MCF 10A (cell line): Measurements from ENCODE around the gene CCPG1. TPM values are rescaled to one million over a fixed set of nuclear protein-coding genes. Genes with fewer than 3 reads are reported as not detected.
"Not testable (repeated sequence)": the region's sequence is repeated elsewhere in the genome, so short reads cannot be mapped to it uniquely, and the experiment has no call there.

Experiments
- BruUV-seq: library from RNA; stranded (reverse); fragments of 400-500 nt; replicated peaks from 2 replicates; lab custom pipeline; 2021; lab: Mats Ljungman, UMichigan
- CTCF ChIA-PET: fragments of 300-600 bp; sonication (Branson Sonifier 250); formaldehyde crosslinking; extraction: SDS; loops from one replicate; lab custom pipeline; 2021; ENCODE audit warnings: antibody characterized with exemption, inconsistent platforms; lab: Yijun Ruan, JAX
- POLR2A ChIA-PET: fragments of 300-600, 350-650 bp; sonication (Branson Sonifier 250); formaldehyde crosslinking; extraction: SDS; loops from one replicate; lab custom pipeline; 2020; ENCODE audit warnings: antibody characterized with exemption, inconsistent platforms; lab: Yijun Ruan, JAX
- DNase-seq: peaks from one replicate; pipeline ENCODE4 v3.0.0-alpha.2; 2018; ENCODE audit not compliant: unreplicated experiment
- H3K27ac Mint-ChIP-seq: one replicate; pipeline ENCODE4 v1.8.0; 2022; ENCODE audit warnings: mild to moderate bottlenecking, low read depth, mixed read lengths; ENCODE audit not compliant: unreplicated experiment
- H3K27me3 Mint-ChIP-seq: one replicate; pipeline ENCODE4 v1.8.0; 2022; ENCODE audit warnings: mixed read lengths; ENCODE audit not compliant: insufficient read depth, unreplicated experiment
- H3K36me3 Mint-ChIP-seq: one replicate; pipeline ENCODE4 v1.8.0; 2022; ENCODE audit warnings: mild to moderate bottlenecking, moderate library complexity, mixed read lengths; ENCODE audit not compliant: insufficient read depth, unreplicated experiment
- H3K4me1 Mint-ChIP-seq: one replicate; pipeline ENCODE4 v1.8.0; 2022; ENCODE audit warnings: mixed read lengths; ENCODE audit not compliant: insufficient read depth, unreplicated experiment
- H3K4me3 Mint-ChIP-seq: one replicate; pipeline ENCODE4 v1.8.0; 2022; ENCODE audit warnings: mild to moderate bottlenecking, moderate library complexity, mixed read lengths; ENCODE audit not compliant: unreplicated experiment
- H3K9me3 Mint-ChIP-seq: one replicate; pipeline ENCODE4 v1.8.0; 2022; ENCODE audit warnings: mixed read lengths; ENCODE audit not compliant: unreplicated experiment
- CTCF ChIP-seq: fragments of 200-600 bp; IDR thresholded peaks from one replicate; pipeline ENCODE4 v1.8.0; 2022; ENCODE audit warnings: antibody characterized with exemption, mild to moderate bottlenecking; ENCODE audit not compliant: unreplicated experiment
- intact Hi-C: fragments of 100-400 bp; cut with micrococcal nuclease; formaldehyde crosslinking; loops from 2 replicates; pipeline ENCODE4 v1.14.1; 2022
- total RNA-seq: library from RNA; stranded (reverse); gene quantifications from 2 replicates; pipeline ENCODE4 v1.2.3, GENCODE V29; 2022

The CCPG1 gene
- total RNA-seq, 1 experiment from 2014 or later: 30.4 TPM

GRCh38 chr15:55407498-55408011, 604 bp downstream of the CCPG1 start:
- H3K27ac Mint-ChIP-seq: peak overlapping the region; percentile 86

GRCh38 chr15:55403531-55403930, 4.6 kb downstream of the CCPG1 start:
- Mint-ChIP-seq H3K27ac (peak overlapping the region; percentile 85), H3K27me3 (no peaks in the 10 kb centered on the region), H3K4me3 (peak overlapping the region; percentile 25), H3K36me3 (no peaks in the 10 kb centered on the region), H3K9me3 (no peaks in the 10 kb centered on the region), H3K4me1 (peaks cover 29% of the 10 kb centered on the region)
- peak; percentile 10 for DNase-seq
- intact Hi-C loops: no loop called here
- CTCF ChIA-PET: interaction anchor here (1.2 kb wide), 1 partner anchor 106 kb away, joined by 3 read pairs; no protein-coding TSS in a partner anchor
- POLR2A ChIA-PET: interaction anchor here (0.6 to 2.3 kb wide), 2 partner anchors 13 to 85 kb away, joined by 3 to 13 read pairs; partner anchors contain the start of genes PIGB and PIGBOS1
- TF ChIP-seq CTCF: no peak
- no TSS peak for BruUV-seq

More at GRCh38 chr15:55407498-55408011, 604 bp downstream of the CCPG1 start:
- ChIA-PET POLR2A (interaction anchor here (0.6 to 2.6 kb wide), 18 partner anchors 9 to 736 kb away, joined by 3 to 18 read pairs (median 5); partner anchors contain the start of genes PIGB, PIGBOS1 and RSL24D1), CTCF (interaction anchor here (0.5 to 4.1 kb wide), 23 partner anchors 11 to 769 kb away, joined by 3 to 24 read pairs (median 5); partner anchors contain the start of genes PIGB and PIGBOS1)
- Mint-ChIP-seq H3K27me3 (no peaks in the 10 kb centered on the region), H3K36me3 (no peaks in the 10 kb centered on the region), H3K4me1 (peaks cover 19% of the 10 kb centered on the region), H3K9me3 (no peaks in the 10 kb centered on the region), H3K4me3 (peak overlapping the region; percentile 82)
- TSS peak; percentile 65 for BruUV-seq
- intact Hi-C loops: loop anchor here (1.0 to 2.0 kb wide), 4 partner anchors 19 to 190 kb away; partner anchors contain the start of genes PIGB, PIGBOS1 and RAB27A
- no peak for TF ChIP-seq CTCF
- no peak for DNase-seq

GRCh38 chr15:55402707-55403106, 5.5 kb downstream of the CCPG1 start:
- H3K27ac Mint-ChIP-seq: peak overlapping the region; percentile 85
- H3K4me3 Mint-ChIP-seq: no peak overlapping the region
- no peaks in the 10 kb centered on the region for H3K9me3 Mint-ChIP-seq
- peaks cover 29% of the 10 kb centered on the region for H3K4me1 Mint-ChIP-seq
- intact Hi-C loops: no loop called here
- no peaks in the 10 kb centered on the region for H3K36me3 Mint-ChIP-seq
- TF ChIP-seq CTCF: no peak
- H3K27me3 Mint-ChIP-seq: no peaks in the 10 kb centered on the region
- no peak for DNase-seq
- CTCF ChIA-PET: interaction anchor here (0.6 to 1.2 kb wide), 5 partner anchors 39 to 109 kb away, joined by 3 to 6 read pairs (median 3); partner anchors contain the start of gene PIGB
- POLR2A ChIA-PET: interaction anchor here (0.8 to 2.3 kb wide), 3 partner anchors 14 to 225 kb away, joined by 3 to 13 read pairs (median 10); partner anchors contain the start of genes PIGB and PIGBOS1
- no TSS peak for BruUV-seq

GRCh38 chr15:55401786-55402246, 6.3 kb downstream of the CCPG1 start:
- Mint-ChIP-seq H3K27me3 (no peaks in the 10 kb centered on the region), H3K4me3 (no peak overlapping the region), H3K27ac (peak overlapping the region; percentile 85), H3K9me3 (no peaks in the 10 kb centered on the region), H3K4me1 (peaks cover 22% of the 10 kb centered on the region), H3K36me3 (peaks cover 5% of the 10 kb centered on the region)
- TF ChIP-seq CTCF: no peak
- BruUV-seq: no TSS peak
- intact Hi-C loops: no loop called here
- ChIA-PET POLR2A (interaction anchor here (2.0 to 2.3 kb wide), 2 partner anchors 13 to 83 kb away, joined by 10 to 13 read pairs; partner anchors contain the start of genes PIGB and PIGBOS1), CTCF (interaction anchor here (0.6 to 1.1 kb wide), 3 partner anchors 13 to 48 kb away, joined by 3 to 5 read pairs (median 4); no protein-coding TSS in a partner anchor)
- DNase-seq: no peak

GRCh38 chr15:55400050-55400449, 8.1 kb downstream of the CCPG1 start:
- CTCF ChIA-PET: interaction anchor here (0.6 kb wide), 1 partner anchor 43 kb away, joined by 3 read pairs; no protein-coding TSS in a partner anchor
- H3K27ac Mint-ChIP-seq, H3K4me3 Mint-ChIP-seq, H3K36me3 Mint-ChIP-seq, H3K9me3 Mint-ChIP-seq, intact Hi-C loops, H3K27me3 Mint-ChIP-seq, POLR2A ChIA-PET, DNase-seq, BruUV-seq: not testable (repeated sequence)
- H3K4me1 Mint-ChIP-seq: peaks cover 27% of the 10 kb centered on the region
